SH-SY5Y (cell line): Measurements from ENCODE around the gene MICAL3.

Experiments
- GATA2 ChIP-seq: IDR thresholded peaks from 2 replicates; pipeline ENCODE4 v1.6.1; 2011; ENCODE audit warnings: mild to moderate bottlenecking, low read depth, low read length
- GATA3 ChIP-seq: IDR thresholded peaks from 2 replicates; pipeline ENCODE4 v1.6.1; 2011; ENCODE audit warnings: low read depth, mild to moderate bottlenecking, low read length, moderate library complexity

The MICAL3 gene

GRCh38 chr22:17795661-17796548 is 228.5 kb downstream of the MICAL3 start:
- TF ChIP-seq GATA3 = no peak
- no peak for TF ChIP-seq GATA2

- TF ChIP-seq GATA2 (no peak), GATA3 (no peak)
Measured at GRCh38 chr22:17794726-17795542, 229.4 kb downstream of the MICAL3 start.

GRCh38 chr22:17792854-17793434 is 231.4 kb downstream of the MICAL3 start:
- TF ChIP-seq GATA3 (no peak), GATA2 (no peak)

- TF ChIP-seq GATA3 = no peak
- no peak for TF ChIP-seq GATA2
Measured at GRCh38 chr22:17792299-17792698, 232.1 kb downstream of the MICAL3 start.

- TF ChIP-seq GATA3 (no peak), GATA2 (no peak)
Measured at GRCh38 chr22:17791196-17791595, 233.2 kb downstream of the MICAL3 start.

GRCh38 chr22:17789379-17790200 is 234.8 kb downstream of the MICAL3 start:
- TF ChIP-seq GATA3 (no peak), GATA2 (no peak)

GRCh38 chr22:17788528-17789378 is 235.6 kb downstream of the MICAL3 start:
- TF ChIP-seq GATA3 (no peak), GATA2 (no peak)

- no peak for TF ChIP-seq GATA3
- TF ChIP-seq GATA2 = no peak
Measured at GRCh38 chr22:17787716-17788330, 236.5 kb downstream of the MICAL3 start.

- TF ChIP-seq GATA3 (no peak), GATA2 (no peak)
Measured at GRCh38 chr22:17787241-17787640, 237.1 kb downstream of the MICAL3 start.

GRCh38 chr22:17786435-17787161 is 237.8 kb downstream of the MICAL3 start:
- TF ChIP-seq GATA2 = no peak
- TF ChIP-seq GATA3 = no peak

GRCh38 chr22:17785185-17786184 is 238.9 kb downstream of the MICAL3 start:
- no peak for TF ChIP-seq GATA3
- no peak for TF ChIP-seq GATA2
